Activated CD4-positive, alpha-beta memory T cell treated with anti-CD3 and anti-CD28 coated beads for 36 hours (primary cell): ENCODE measurements around the gene DPEP1. TPM values are rescaled to one million over a fixed set of nuclear protein-coding genes. Genes with fewer than 3 reads are reported as not detected.

Experiments
- total RNA-seq, 2 experiments: library from RNA; stranded (reverse); gene quantifications; one replicate each; pipeline ENCODE4 v1.2.3, GENCODE V29; 2021

DPEP1 gene
- total RNA-seq, 2 experiments from 2014 or later = not detected

Other genes with a start within 250 kb of the DPEP1 start
- gene ANKRD11, start 123.1 kb upstream of the DPEP1 start, total RNA-seq = 100 to 1,000 TPM; 126 to 133 TPM
- gene SPG7, start 105.2 kb upstream of the DPEP1 start, total RNA-seq = 10 to 100 TPM; 67.9 to 70.4 TPM
- 1,000 to 10,000 TPM; 3,430 to 3,468 TPM for gene RPL13, start 53.0 kb upstream of the DPEP1 start, total RNA-seq
- 1 to 10 TPM; 6.2 to 7.1 TPM for gene CPNE7, start 37.9 kb upstream of the DPEP1 start, total RNA-seq
- gene CHMP1A, start 44.1 kb downstream of the DPEP1 start, total RNA-seq = 10 to 100 TPM; 74.6 to 76.3 TPM
- gene SPATA33, start 44.2 kb downstream of the DPEP1 start, total RNA-seq = 10 to 100 TPM in 1 of 2 experiments, 1 to 10 TPM in 1; 7.1 to 10.1 TPM
- 10 to 100 TPM; 90.0 to 92.4 TPM for gene CDK10, start 73.0 kb downstream of the DPEP1 start, total RNA-seq
- 1 to 10 TPM; 6.8 to 7.6 TPM for gene SPATA2L, start 88.1 kb downstream of the DPEP1 start, total RNA-seq
- gene VPS9D1, start 107.3 kb downstream of the DPEP1 start, total RNA-seq = 1 to 10 TPM; 2.9 to 3.2 TPM
- gene ZNF276, start 107.9 kb downstream of the DPEP1 start, total RNA-seq = 10 to 100 TPM; 22.1 to 25.6 TPM
- 100 to 1,000 TPM in 1 of 2 experiments, 10 to 100 TPM in 1; 99.4 to 103 TPM for gene FANCA, start 203.0 kb downstream of the DPEP1 start, total RNA-seq
- gene SPIRE2, start 214.8 kb downstream of the DPEP1 start, total RNA-seq = 1 to 10 TPM in 1 of 2 experiments, under 1 TPM in 1; 0.63 to 1.4 TPM